Large intestine (tissue), 3 donors: ENCODE results near the gene TOP2A. TPM values are rescaled to one million over a fixed set of nuclear protein-coding genes. Genes with fewer than 3 reads are reported as not detected.
"Not testable (repeated sequence)": the region's sequence is repeated elsewhere in the genome, so short reads cannot be mapped to it uniquely, and the experiment has no call there.

Experiments used
- DNase-seq, 2 donors: peaks; one replicate each; pipeline versions ENCODE4 v3.0.0 to v3.0.0-alpha.2; 2013
- H3K27ac ChIP-seq: one replicate; pipeline ENCODE4 v1.5.1; 2013; ENCODE audit warnings: low read length
- H3K27me3 ChIP-seq: 2 replicates; pipeline ENCODE4 v1.6.1; 2013; ENCODE audit warnings: low read length; ENCODE audit not compliant: control insufficient read depth, insufficient read depth
- H3K36me3 ChIP-seq: 2 replicates; pipeline ENCODE4 v1.6.1; 2013; ENCODE audit warnings: low read length; ENCODE audit not compliant: control insufficient read depth, insufficient read depth
- H3K4me1 ChIP-seq: one replicate; pipeline ENCODE4 v1.6.1; 2013; ENCODE audit warnings: low read length; ENCODE audit not compliant: control insufficient read depth, insufficient read depth
- H3K4me3 ChIP-seq: one replicate; pipeline ENCODE4 v1.5.1; 2013; ENCODE audit warnings: low read length
- H3K9me3 ChIP-seq: one replicate; pipeline ENCODE4 v1.6.1; 2013; ENCODE audit warnings: mild to moderate bottlenecking, low read depth, low read length, moderate library complexity; ENCODE audit not compliant: control insufficient read depth
- WGBS: methylation state at CpG from one replicate; pipeline ENCODE4 v1.1.5; 2013; ENCODE audit warnings: low lambda C conversion rate; ENCODE audit not compliant: insufficient coverage; 5-methylcytosine and 5-hydroxymethylcytosine counted together
- polyA plus RNA-seq: library from polyadenylated mRNA; unstranded; fragments of 120-200 nt; gene quantifications from one replicate; pipeline ENCODE4 v1.2.1, GENCODE V29; 2013

TOP2A gene
- polyA plus RNA-seq, 1 donor, result 68.4 TPM

GRCh38 chr17:40377832-40378231, 39.9 kb downstream of the TOP2A start:
- Histone ChIP-seq H3K4me1 (no peaks in the 10 kb centered on the region), H3K4me3 (no peak overlapping the region), H3K27me3 (no peaks in the 10 kb centered on the region), H3K27ac (no peak overlapping the region), H3K36me3 (no peaks in the 10 kb centered on the region), H3K9me3 (no peaks in the 10 kb centered on the region)
- WGBS, result 100% methylated on average over 2 of the region's 13 CpGs
- no peak for DNase-seq

DNA sequence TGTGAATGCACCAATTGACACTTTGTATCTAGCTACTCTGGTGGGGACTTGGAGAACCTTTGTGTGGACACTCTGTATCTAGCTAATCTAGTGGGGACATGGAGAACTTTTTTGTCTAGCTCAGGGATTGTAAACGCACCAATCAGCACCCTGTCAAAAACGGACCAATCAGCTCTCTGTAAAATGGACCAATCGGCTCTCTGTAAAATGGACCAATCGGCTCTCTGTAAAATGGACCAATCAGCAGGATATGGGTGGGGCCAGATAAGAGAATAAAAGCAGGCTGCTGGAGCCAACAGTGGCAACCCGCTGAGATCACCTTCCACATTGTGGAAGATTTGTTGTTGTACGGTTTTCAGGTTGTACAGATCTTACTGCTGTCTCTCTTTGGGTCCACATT, 41.2 kb downstream of the TOP2A start:
- H3K9me3 ChIP-seq, H3K4me1 ChIP-seq, H3K27ac ChIP-seq, H3K4me3 ChIP-seq, DNase-seq, H3K36me3 ChIP-seq, H3K27me3 ChIP-seq: not testable (repeated sequence)
- no CpG with 5 or more reads among the region's 6 CpGs for WGBS

GRCh38 chr17:40375786-40376185, 41.9 kb downstream of the TOP2A start:
- H3K9me3 ChIP-seq, H3K27ac ChIP-seq, H3K4me1 ChIP-seq, H3K36me3 ChIP-seq, H3K27me3 ChIP-seq, H3K4me3 ChIP-seq, DNase-seq: not testable (repeated sequence)
- WGBS, result no CpG with 5 or more reads among the region's 21 CpGs

DNA sequence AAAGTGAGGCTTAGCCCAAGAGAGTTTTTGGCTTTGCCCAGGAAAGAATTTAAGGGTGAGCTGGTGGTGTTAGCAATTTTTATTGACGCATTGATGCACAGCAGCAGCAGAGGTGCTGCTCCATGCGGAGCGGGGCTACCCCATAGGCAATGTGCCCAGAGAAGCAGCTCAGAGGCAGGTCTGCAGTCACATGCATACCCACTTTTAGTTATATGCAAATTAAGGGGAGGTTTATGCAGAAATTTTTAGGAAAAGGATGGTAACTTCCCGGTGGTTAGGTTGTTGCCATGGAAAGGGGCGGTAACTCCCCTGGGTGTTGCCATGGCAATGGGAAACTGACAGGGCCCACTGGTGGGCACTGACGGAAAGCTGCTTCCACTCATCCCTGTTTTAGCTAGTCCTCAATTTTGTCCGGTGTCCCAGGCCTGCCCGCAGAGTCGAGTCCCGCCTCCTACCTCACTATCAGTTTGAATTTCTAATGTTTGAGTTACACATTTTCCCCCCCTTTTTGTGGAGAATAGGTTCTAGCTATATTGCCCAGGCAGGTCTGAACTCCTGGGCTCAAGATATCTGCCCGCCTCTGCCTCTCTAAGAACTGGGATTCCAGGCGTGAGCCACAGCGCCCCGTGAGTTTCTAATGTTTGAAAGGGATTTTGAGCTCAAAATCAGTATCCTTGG, 42.7 kb downstream of the TOP2A start:
- H3K36me3 ChIP-seq, result no peaks in the 10 kb centered on the region
- 93% methylated on average over 3 of the region's 14 CpGs for whole genome bisulfite sequencing
- no peak overlapping the region for H3K4me3 ChIP-seq
- peaks cover 3% of the 10 kb centered on the region for H3K9me3 ChIP-seq
- H3K4me1 ChIP-seq, result no peaks in the 10 kb centered on the region
- H3K27ac ChIP-seq, result no peak overlapping the region
- DNase-seq, result no peak
- H3K27me3 ChIP-seq, result no peaks in the 10 kb centered on the region

DNA sequence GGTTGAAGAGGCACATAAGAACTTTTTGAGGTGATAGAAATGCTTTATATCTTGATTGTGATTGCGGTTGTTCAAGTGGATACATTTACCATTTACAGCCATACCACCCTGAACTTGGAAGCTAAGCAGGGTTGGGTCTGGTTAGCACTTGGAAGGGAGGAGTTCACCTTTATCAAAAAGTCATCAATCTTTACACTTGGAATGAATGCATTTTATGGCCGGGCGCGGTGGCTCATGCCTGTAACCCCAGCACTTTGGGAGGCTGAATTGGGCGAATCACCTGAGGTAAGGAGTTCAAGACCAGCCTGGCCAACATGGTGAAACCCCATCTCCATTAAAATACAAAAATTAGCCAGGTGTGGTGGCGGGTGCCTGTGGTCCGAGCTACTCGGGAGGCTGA, 43.7 kb downstream of the TOP2A start:
- DNase-seq, result no peak
- 80% methylated on average over 1 of the region's 8 CpGs for WGBS
- Histone ChIP-seq H3K36me3 (no peaks in the 10 kb centered on the region), H3K4me1 (no peaks in the 10 kb centered on the region), H3K4me3 (no peak overlapping the region), H3K27ac (no peak overlapping the region), H3K27me3 (no peaks in the 10 kb centered on the region), H3K9me3 (peaks cover 3% of the 10 kb centered on the region)

- Histone ChIP-seq H3K27me3 (no peaks in the 10 kb centered on the region), H3K27ac (no peak overlapping the region), H3K4me1 (no peaks in the 10 kb centered on the region), H3K36me3 (no peaks in the 10 kb centered on the region), H3K4me3 (no peak overlapping the region), H3K9me3 (peaks cover 3% of the 10 kb centered on the region)
- no CpG with 5 or more reads among the region's 4 CpGs for WGBS
- no peak for DNase-seq
Measured at GRCh38 chr17:40373324-40373723, 44.4 kb downstream of the TOP2A start.

- H3K4me3 ChIP-seq, DNase-seq, H3K4me1 ChIP-seq, H3K36me3 ChIP-seq, H3K27ac ChIP-seq, H3K27me3 ChIP-seq, H3K9me3 ChIP-seq: not testable (repeated sequence)
- no CpG with 5 or more reads among the region's 4 CpGs for WGBS
Measured at GRCh38 chr17:40372644-40373043, 45.1 kb downstream of the TOP2A start.

DNA sequence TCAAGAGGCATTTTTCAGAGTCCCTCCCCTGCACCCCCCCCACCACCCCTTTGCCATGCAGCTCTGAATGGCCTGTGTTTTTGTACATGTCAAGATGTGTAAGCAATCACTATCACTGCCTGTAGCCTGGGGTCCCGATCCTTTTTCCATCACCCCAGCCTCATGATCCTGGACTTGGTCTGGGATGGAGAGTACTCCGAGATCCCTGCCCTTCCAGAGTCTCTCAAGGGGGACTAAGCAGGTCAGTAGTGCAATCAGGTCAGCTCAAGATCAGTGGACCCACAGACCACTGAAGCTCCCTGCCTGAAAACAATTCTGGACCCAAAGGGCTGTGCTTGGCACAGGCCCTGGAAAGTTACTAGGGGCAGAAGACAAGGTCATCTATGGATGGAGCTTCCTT, 45.7 kb downstream of the TOP2A start:
- H3K27me3 ChIP-seq, result no peaks in the 10 kb centered on the region
- H3K36me3 ChIP-seq, result no peaks in the 10 kb centered on the region
- H3K4me3 ChIP-seq, result no peak overlapping the region
- H3K4me1 ChIP-seq, result no peaks in the 10 kb centered on the region
- DNase-seq, result no peak
- H3K9me3 ChIP-seq, result peaks cover 3% of the 10 kb centered on the region
- no CpG with 5 or more reads among the region's 2 CpGs for WGBS
- no peak overlapping the region for H3K27ac ChIP-seq

GRCh38 chr17:40371261-40371929, 46.3 kb downstream of the TOP2A start:
- WGBS, result no CpG with 5 or more reads among the region's 16 CpGs
- H3K36me3 ChIP-seq, result no peaks in the 10 kb centered on the region
- no peak for DNase-seq

DNA sequence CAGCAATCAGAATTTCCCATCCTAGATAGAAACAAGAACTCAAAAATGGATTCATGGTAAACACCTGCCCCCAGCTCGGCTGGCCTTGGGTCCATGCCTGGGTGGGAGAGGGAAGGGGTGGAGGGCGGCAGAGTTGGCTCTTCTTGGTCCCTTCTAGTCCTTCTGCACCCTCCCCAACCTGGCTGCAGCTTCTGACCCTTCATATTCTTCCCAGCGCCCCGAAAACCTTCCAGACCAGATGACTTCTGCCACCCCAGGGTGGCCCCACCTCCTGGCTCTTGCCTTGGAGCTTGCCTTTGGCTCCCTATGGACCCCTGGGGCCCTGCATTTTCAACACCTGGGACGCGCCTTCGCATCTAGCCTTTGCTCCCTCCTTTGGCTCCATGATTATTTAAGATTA, 47.8 kb downstream of the TOP2A start:
- no peaks in the 10 kb centered on the region for H3K36me3 ChIP-seq
- DNase-seq, result no peak
- H3K4me3 ChIP-seq, result no peak overlapping the region
- H3K9me3 ChIP-seq, result peaks cover 3% of the 10 kb centered on the region
- H3K27me3 ChIP-seq, result peaks cover 1% of the 10 kb centered on the region
- WGBS, result no CpG with 5 or more reads among the region's 7 CpGs
- H3K4me1 ChIP-seq, result no peaks in the 10 kb centered on the region
- H3K27ac ChIP-seq, result no peak overlapping the region

More at GRCh38 chr17:40371261-40371929, 46.3 kb downstream of the TOP2A start:
- Histone ChIP-seq H3K4me1 (no peaks in the 10 kb centered on the region), H3K27me3 (no peaks in the 10 kb centered on the region), H3K4me3 (no peak overlapping the region), H3K27ac (no peak overlapping the region), H3K9me3 (peaks cover 3% of the 10 kb centered on the region)

- H3K27ac ChIP-seq, H3K4me1 ChIP-seq, DNase-seq, H3K4me3 ChIP-seq, H3K9me3 ChIP-seq, H3K36me3 ChIP-seq: not testable (repeated sequence)
- H3K27me3 ChIP-seq, result peaks cover 18% of the 10 kb centered on the region
- no CpG with 5 or more reads among the region's 9 CpGs for WGBS
Measured at GRCh38 chr17:40367728-40368127, 50.0 kb downstream of the TOP2A start.
